HFFc6 (cell line): ENCODE measurements around the gene LMX1B. TPM values are rescaled to one million over a fixed set of nuclear protein-coding genes. Genes with fewer than 3 reads are reported as not detected.
"Not testable (repeated sequence)": the region's sequence is repeated elsewhere in the genome, so short reads cannot be mapped to it uniquely, and the experiment has no call there.

Experiments
- DNase-seq: peaks from one replicate; pipeline ENCODE4 v3.0.0-alpha.2; 2018
- H3K27ac Mint-ChIP-seq: 2 replicates; pipeline ENCODE4 v1.8.0; 2020; ENCODE audit warnings: mild to moderate bottlenecking, mixed read lengths
- H3K27me3 Mint-ChIP-seq: 2 replicates; pipeline ENCODE4 v1.8.0; 2021; ENCODE audit warnings: mild to moderate bottlenecking, moderate library complexity, mixed read lengths; ENCODE audit not compliant: insufficient read depth
- H3K36me3 Mint-ChIP-seq: 2 replicates; pipeline ENCODE4 v1.8.0; 2021; ENCODE audit warnings: low read depth, mixed read lengths
- H3K4me1 Mint-ChIP-seq: 2 replicates; pipeline ENCODE4 v1.8.0; 2020; ENCODE audit warnings: low read depth, mixed read lengths
- H3K4me3 Mint-ChIP-seq: 2 replicates; pipeline ENCODE4 v1.8.0; 2020; ENCODE audit warnings: mild to moderate bottlenecking, moderate library complexity, mixed read lengths
- H3K9me3 Mint-ChIP-seq: 2 replicates; pipeline ENCODE4 v1.8.0; 2020; ENCODE audit warnings: mild to moderate bottlenecking, mixed read lengths
- total RNA-seq, 6 experiments: library from RNA; stranded (reverse); fragmentation: NEBNext Ultra II Directional; extraction: Animal tissue kit (Norgen Biotek cat#: 25700); gene quantifications; 2 replicates in 1 of 6; 3 replicates in 5 of 6; pipeline ENCODE4 v1.2.3, GENCODE V29; 2021
- TF ChIP-seq, protein P1 (sequence below): fragments of 200-600 bp; sonication (generic); IDR thresholded peaks from 2 replicates; pipeline ENCODE4 v1.5.0; 2021; ENCODE audit warnings: antibody characterized with exemption, mild to moderate bottlenecking

Gene LMX1B
- total RNA-seq, 6 experiments from 2014 or later, result not detected

DNA sequence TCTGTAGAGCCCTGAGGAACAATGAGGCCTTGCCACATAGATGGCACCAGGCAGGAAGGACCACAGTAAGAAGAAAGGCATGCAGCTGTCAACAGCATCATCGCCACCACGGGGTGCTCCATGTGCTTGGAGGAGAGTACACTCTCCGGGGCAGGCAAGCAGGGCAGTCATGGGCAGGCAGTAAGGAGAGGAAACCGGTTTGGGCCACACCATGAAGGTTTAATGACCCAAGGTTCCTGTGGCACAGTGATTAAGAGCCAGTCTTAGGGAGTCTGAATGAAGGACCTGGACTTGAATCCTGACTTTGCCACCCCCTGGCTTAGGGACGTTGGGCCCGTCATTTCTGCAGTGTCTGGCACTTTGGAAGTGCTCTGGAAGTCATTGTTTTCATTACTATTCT, 110.5 kb downstream of the LMX1B start:
- Mint-ChIP-seq H3K36me3 (0 out of 2 replicates have a peak, but pooled peaks cover 5% of the 10 kb centered on the region), H3K27me3 (peaks cover 30% of the 10 kb centered on the region), H3K4me3 (no peak overlapping the region), H3K4me1 (no peaks in the 10 kb centered on the region), H3K9me3 (no peaks in the 10 kb centered on the region), H3K27ac (no peak overlapping the region)
- no peak for DNase-seq
- TF ChIP-seq, protein P1, sequence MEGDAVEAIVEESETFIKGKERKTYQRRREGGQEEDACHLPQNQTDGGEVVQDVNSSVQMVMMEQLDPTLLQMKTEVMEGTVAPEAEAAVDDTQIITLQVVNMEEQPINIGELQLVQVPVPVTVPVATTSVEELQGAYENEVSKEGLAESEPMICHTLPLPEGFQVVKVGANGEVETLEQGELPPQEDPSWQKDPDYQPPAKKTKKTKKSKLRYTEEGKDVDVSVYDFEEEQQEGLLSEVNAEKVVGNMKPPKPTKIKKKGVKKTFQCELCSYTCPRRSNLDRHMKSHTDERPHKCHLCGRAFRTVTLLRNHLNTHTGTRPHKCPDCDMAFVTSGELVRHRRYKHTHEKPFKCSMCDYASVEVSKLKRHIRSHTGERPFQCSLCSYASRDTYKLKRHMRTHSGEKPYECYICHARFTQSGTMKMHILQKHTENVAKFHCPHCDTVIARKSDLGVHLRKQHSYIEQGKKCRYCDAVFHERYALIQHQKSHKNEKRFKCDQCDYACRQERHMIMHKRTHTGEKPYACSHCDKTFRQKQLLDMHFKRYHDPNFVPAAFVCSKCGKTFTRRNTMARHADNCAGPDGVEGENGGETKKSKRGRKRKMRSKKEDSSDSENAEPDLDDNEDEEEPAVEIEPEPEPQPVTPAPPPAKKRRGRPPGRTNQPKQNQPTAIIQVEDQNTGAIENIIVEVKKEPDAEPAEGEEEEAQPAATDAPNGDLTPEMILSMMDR, result no peak

- H3K27me3 Mint-ChIP-seq, result peaks cover 27% of the 10 kb centered on the region
Measured at GRCh38 chr9:126725485-126725884, 111.8 kb downstream of the LMX1B start.

DNA sequence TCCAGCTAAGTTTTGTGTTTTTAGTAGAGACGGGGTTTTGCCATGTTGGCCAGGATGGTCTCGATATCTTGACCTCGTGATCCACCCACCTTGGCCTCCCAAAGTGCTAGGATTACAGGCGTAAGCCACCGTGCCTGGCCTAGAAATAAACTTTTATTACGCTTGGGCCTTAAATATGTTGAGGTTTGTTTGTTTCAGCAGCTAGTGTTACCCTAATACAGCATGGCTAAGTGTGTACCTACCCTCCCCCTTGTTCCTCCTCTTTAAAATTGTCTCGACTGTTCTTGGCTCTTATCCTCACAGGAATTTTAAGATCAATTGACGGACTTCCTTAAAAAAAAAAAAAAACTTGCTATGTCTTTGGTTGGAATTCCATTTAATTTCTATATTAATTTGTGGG, 114.5 kb downstream of the LMX1B start:
- not testable (repeated sequence) for H3K27ac Mint-ChIP-seq, H3K4me1 Mint-ChIP-seq, H3K36me3 Mint-ChIP-seq, H3K9me3 Mint-ChIP-seq, H3K4me3 Mint-ChIP-seq, DNase-seq
- peaks cover 37% of the 10 kb centered on the region for H3K27me3 Mint-ChIP-seq

More at GRCh38 chr9:126725485-126725884, 111.8 kb downstream of the LMX1B start:
- H3K4me3 Mint-ChIP-seq, H3K4me1 Mint-ChIP-seq, H3K9me3 Mint-ChIP-seq, H3K27ac Mint-ChIP-seq, DNase-seq, H3K36me3 Mint-ChIP-seq: not testable (repeated sequence)

DNA sequence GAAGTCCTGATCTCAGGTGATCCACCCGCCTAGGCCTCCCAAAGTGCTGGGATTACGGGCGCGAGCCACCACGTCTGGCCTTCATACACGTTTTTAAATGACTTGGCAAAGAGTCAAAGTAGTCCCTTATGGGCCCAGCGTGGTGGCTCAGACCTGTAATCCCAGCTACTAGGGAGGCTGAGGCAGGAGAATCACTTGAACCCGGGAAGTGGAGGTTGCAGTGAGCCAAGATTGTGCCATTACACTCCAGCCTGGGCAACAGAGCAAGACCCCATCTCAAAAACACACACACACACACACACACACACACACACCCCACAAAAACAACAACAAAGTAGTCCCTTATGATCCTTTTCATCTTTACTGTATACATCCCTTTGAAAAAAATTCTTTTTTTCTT, 116.9 kb downstream of the LMX1B start:
- Mint-ChIP-seq H3K36me3 (peaks cover 14% of the 10 kb centered on the region; the same call in 1 of the 2 replicates), H3K27me3 (peaks cover 38% of the 10 kb centered on the region), H3K9me3 (peaks cover 20% of the 10 kb centered on the region)
- not testable (repeated sequence) for H3K27ac Mint-ChIP-seq, H3K4me3 Mint-ChIP-seq, DNase-seq, H3K4me1 Mint-ChIP-seq

DNA sequence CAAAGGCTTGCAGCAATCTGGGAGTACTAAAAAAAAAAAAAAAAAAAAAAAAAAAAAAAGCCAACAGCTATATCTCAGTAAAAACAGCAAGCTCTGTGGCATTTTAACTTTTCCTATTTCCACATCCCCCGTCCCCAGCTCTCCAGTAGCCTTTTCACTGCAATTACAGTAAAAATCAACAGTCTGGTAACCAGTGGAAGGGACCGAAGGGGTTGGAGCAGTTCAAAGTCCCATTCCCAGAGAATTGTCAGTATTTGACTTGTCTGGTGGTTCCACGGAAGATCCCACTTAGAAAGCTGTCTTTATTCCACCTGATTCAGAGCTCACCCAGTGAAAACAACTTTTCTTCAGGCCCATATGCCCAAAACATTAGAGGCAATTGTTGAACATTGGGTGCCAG, 119.3 kb downstream of the LMX1B start:
- H3K27me3 Mint-ChIP-seq, result peaks cover 30% of the 10 kb centered on the region
- DNase-seq, result no peak
- H3K4me3 Mint-ChIP-seq, result no peak overlapping the region
- peaks cover 14% of the 10 kb centered on the region; the same call in 1 of the 2 replicates for H3K36me3 Mint-ChIP-seq
- no peak overlapping the region for H3K27ac Mint-ChIP-seq
- H3K4me1 Mint-ChIP-seq, result no peaks in the 10 kb centered on the region
- TF ChIP-seq, protein P1, result no peak
- H3K9me3 Mint-ChIP-seq, result peaks cover 26% of the 10 kb centered on the region

DNA sequence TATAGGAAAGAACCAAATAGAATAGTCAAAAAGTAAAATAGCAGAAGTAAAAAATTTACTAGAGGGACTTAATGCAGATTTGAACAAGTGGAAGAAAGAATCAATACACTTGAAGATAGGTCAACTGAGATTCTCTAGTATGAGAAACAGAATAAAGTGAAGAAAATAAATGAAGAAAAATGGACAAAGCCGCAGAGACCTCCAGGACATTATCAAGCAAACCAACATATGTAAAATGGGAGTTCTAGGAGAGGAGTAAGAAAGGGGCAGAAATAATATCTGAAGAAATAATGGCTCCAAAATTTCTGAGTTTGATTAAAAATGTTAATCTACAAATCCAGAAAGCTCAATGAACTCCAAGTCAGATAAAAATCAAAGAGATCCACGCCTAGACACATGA, 121.1 kb downstream of the LMX1B start:
- Mint-ChIP-seq H3K4me1 (no peaks in the 10 kb centered on the region), H3K9me3 (peaks cover 26% of the 10 kb centered on the region), H3K27me3 (peaks cover 38% of the 10 kb centered on the region), H3K4me3 (no peak overlapping the region), H3K27ac (no peak overlapping the region), H3K36me3 (peaks cover 14% of the 10 kb centered on the region; the same call in 1 of the 2 replicates)
- no peak for DNase-seq
- TF ChIP-seq, protein P1, result no peak

- TF ChIP-seq, protein P1, result no peak
- no peak overlapping the region for H3K27ac Mint-ChIP-seq
- H3K4me1 Mint-ChIP-seq, result no peaks in the 10 kb centered on the region
- H3K4me3 Mint-ChIP-seq, result no peak overlapping the region
- peaks cover 26% of the 10 kb centered on the region for H3K9me3 Mint-ChIP-seq
- no peak for DNase-seq
- peaks cover 44% of the 10 kb centered on the region for H3K27me3 Mint-ChIP-seq
- peaks cover 14% of the 10 kb centered on the region; the same call in 1 of the 2 replicates for H3K36me3 Mint-ChIP-seq
Measured at GRCh38 chr9:126735482-126735881, 121.8 kb downstream of the LMX1B start.
